Ovary (tissue), 9 donors: ENCODE measurements around the gene RABAC1. TPM values are rescaled to one million over a fixed set of nuclear protein-coding genes. Genes with fewer than 3 reads are reported as not detected.

Experiments used
- DNase-seq, 5 donors: peaks; one replicate each; pipeline ENCODE4 v3.0.0-alpha.2; 2019 to 2020
- H3K27ac ChIP-seq, 2 donors: fragments of 200-600 bp; one replicate each; pipeline versions ENCODE4 v1.5.1 to v1.8.0; 2019 to 2022
- H3K27me3 ChIP-seq: fragments of 200-600 bp; one replicate; pipeline ENCODE4 v1.8.0; 2022
- H3K36me3 ChIP-seq: fragments of 200-600 bp; sonication (generic); one replicate; pipeline ENCODE4 v1.5.1; 2019
- H3K4me1 ChIP-seq: one replicate; pipeline ENCODE4 v1.8.1; 2013; ENCODE audit warnings: mild to moderate bottlenecking, moderate library complexity; ENCODE audit not compliant: insufficient read depth
- H3K4me3 ChIP-seq: fragments of 200-600 bp; sonication (generic); one replicate; pipeline ENCODE4 v1.5.1; 2017
- H3K9me3 ChIP-seq, 2 donors: fragments of 200-600 bp in 1 of 2; sonication (generic) in 1 of 2; one replicate each; pipeline versions ENCODE4 v1.5.1 to v1.8.1; 2013 to 2019; ENCODE audit warnings: mild to moderate bottlenecking in 1 of 2, moderate library complexity in 1 of 2
- EP300 ChIP-seq: sonication (generic); formaldehyde crosslinking; IDR thresholded peaks from one replicate; pipeline ENCODE4 v1.6.1; 2017; ENCODE audit warnings: antibody characterized with exemption
- POLR2A ChIP-seq: fragments of 450-650 bp; IDR thresholded peaks from one replicate; pipeline ENCODE4 v1.6.1; 2017; ENCODE audit warnings: antibody characterized with exemption, mild to moderate bottlenecking, moderate library complexity
- WGBS, 3 donors: extraction: QIAGEN DNeasy Blood & Tissue Kit in 1 of 3; methylation state at CpG; one replicate each; pipeline versions ENCODE4 v1.1.5 to v1.1.7; 2013 to 2017; 5-methylcytosine and 5-hydroxymethylcytosine counted together
- intact Hi-C, 4 donors: fragments of 100-400 bp; cut with DNase I; formaldehyde crosslinking; loops; one replicate each; pipeline versions ENCODE4 v1.11.0 to v1.15.1; 2022 to 2023
- polyA plus RNA-seq, 2 donors: library from polyadenylated mRNA; stranded (reverse); fragments of 200-250 nt in 1 of 2; fragments of 350-450 nt in 1 of 2; fragmentation: Illumina TruSeq in 1 of 2; extraction: RNeasy Lipid Tissue Mini Kit (QIAGEN cat#74804) in 1 of 2; gene quantifications; one replicate each; pipeline ENCODE4 v1.2.3, GENCODE V29; 2013 to 2014
- total RNA-seq, 7 donors: library from RNA; depleted of rRNA in 2 of 7; stranded (reverse); fragments of >200 nt in 2 of 7; fragmentation: NEBNext Ultra II Directional in 3 of 7; extraction: Animal tissue kit (Norgen Biotek cat#: 25700) in 3 of 7; gene quantifications; one replicate each; pipeline versions ENCODE4 v1.1.0 to v1.2.4, GENCODE V29; 2016 to 2023
- TF ChIP-seq, protein P1 (sequence below), 3 donors: fragments of 450-650 bp in 2 of 3; fragments of 200-600 bp in 1 of 3; IDR thresholded peaks; one replicate each; pipeline versions ENCODE4 v1.5.1 to v1.8.0; 2016 to 2022; ENCODE audit warnings: antibody characterized with exemption in 3 of 3, mild to moderate bottlenecking in 1 of 3
- donor health status: DM: no; HTN: no; CAD: no; lungs with moderate emphysema.
- donor health status: DM: no; HTN: no; CAD: no.
- donor health status: Bipolar disorder and iron deficiency.
- donor health status: DM: yes; HTN: yes; CAD: no.
- donor health status: DM: no; HTN: no; CAD: no.
- donor health status: DM: yes; HTN: yes; CAD: no.

RABAC1 gene
- total and polyA plus RNA-seq, 9 donors, result 21.2 to 224 (median 147) TPM

DNA sequence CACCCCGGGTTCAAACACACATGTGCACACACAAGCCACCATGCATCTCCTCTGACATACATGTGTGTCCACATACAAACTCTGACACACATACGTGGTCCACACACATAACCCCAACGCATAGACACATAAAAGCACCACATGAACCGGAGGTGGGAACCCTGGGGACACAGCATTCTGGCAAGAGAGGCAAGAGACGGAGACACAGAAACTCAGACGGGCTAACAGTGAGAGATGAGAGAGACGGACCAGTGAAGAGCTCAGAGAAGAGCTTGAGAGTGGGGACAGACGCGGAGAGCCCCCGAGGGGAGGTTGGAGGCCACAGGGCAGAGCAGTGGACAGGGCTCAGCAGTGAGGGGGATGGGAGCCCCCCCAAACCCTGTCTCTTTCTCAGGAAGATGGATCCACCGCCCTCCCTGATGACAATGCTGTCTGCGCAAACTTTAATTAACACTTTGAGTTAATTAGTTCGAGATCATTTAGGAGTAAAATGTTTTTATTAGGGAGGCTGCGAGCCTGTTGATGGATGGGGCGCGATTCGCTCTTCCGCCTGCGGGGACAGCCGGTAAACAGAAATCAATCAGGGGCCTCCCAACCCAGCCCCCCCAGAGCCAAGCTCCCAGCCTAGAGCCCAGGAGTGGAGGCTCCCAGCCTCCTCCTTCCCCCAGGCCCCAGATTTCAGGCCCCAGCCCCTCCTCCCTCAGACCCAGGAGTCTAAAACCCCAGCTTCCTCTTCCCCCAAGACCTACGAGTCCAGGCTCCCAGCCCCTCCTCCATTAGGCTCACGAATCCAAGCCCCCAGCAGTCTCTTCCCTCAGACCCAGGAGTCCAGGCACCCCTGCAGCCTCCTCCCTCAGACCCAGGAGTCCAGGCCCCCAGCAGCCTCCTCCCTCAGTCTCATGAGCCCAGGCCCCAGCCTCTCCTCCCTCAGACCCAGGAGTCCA lies 21.3 kb downstream of the RABAC1 start:
- 36 to 42% (median 36%) methylated on average over 22 of the region's 22 CpGs for WGBS, 3 donors
- no peak for DNase-seq
- TF ChIP-seq POLR2A, result no peak
- TF ChIP-seq EP300, result no peak
- TF ChIP-seq, protein P1, sequence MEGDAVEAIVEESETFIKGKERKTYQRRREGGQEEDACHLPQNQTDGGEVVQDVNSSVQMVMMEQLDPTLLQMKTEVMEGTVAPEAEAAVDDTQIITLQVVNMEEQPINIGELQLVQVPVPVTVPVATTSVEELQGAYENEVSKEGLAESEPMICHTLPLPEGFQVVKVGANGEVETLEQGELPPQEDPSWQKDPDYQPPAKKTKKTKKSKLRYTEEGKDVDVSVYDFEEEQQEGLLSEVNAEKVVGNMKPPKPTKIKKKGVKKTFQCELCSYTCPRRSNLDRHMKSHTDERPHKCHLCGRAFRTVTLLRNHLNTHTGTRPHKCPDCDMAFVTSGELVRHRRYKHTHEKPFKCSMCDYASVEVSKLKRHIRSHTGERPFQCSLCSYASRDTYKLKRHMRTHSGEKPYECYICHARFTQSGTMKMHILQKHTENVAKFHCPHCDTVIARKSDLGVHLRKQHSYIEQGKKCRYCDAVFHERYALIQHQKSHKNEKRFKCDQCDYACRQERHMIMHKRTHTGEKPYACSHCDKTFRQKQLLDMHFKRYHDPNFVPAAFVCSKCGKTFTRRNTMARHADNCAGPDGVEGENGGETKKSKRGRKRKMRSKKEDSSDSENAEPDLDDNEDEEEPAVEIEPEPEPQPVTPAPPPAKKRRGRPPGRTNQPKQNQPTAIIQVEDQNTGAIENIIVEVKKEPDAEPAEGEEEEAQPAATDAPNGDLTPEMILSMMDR (IDR thresholded peaks at IDR 0.05), result no peak
- no peaks in the 10 kb centered on the region for H3K36me3 ChIP-seq
- H3K4me3 ChIP-seq, result no peak overlapping the region
- H3K27ac ChIP-seq, result no peak overlapping the region
- intact Hi-C loops, result no loop called here
- peaks cover 4% of the 10 kb centered on the region for H3K4me1 ChIP-seq
- H3K9me3 ChIP-seq, result no peaks in the 10 kb centered on the region
- H3K27me3 ChIP-seq, result no peaks in the 10 kb centered on the region

DNA sequence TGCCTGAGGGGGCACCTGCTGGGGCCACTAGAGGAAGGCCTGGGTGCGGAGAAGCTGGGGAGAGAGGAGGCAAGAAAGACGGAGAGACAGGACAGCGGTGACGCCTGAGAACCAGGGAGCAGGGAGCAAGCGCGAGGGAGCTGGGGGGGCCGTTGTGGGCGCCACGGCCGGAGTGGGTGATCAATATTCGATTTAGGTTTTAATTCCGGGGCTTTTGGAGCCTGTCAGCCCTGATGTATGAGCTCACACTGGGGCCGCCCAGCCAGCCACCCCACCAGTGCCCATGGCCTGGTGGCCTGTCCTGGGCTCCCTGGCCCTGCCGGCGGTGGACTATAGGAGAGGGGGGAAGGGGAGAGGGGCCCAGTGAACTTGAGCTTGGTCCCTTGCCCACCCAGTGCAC lies 22.2 kb downstream of the RABAC1 start:
- H3K4me3 ChIP-seq, result no peak overlapping the region
- no peak overlapping the region for H3K27ac ChIP-seq
- H3K9me3 ChIP-seq, result no peaks in the 10 kb centered on the region
- peaks cover 4% of the 10 kb centered on the region for H3K4me1 ChIP-seq
- H3K27me3 ChIP-seq, result no peaks in the 10 kb centered on the region
- 53 to 62% (median 54%) methylated on average over 15 of the region's 15 CpGs for WGBS, 3 donors
- intact Hi-C loops, result no loop called here
- TF ChIP-seq, protein P1 (IDR thresholded peaks at IDR 0.05), result no peak
- TF ChIP-seq EP300 (no peak), POLR2A (no peak)
- no peaks in the 10 kb centered on the region for H3K36me3 ChIP-seq
- no peak for DNase-seq

DNA sequence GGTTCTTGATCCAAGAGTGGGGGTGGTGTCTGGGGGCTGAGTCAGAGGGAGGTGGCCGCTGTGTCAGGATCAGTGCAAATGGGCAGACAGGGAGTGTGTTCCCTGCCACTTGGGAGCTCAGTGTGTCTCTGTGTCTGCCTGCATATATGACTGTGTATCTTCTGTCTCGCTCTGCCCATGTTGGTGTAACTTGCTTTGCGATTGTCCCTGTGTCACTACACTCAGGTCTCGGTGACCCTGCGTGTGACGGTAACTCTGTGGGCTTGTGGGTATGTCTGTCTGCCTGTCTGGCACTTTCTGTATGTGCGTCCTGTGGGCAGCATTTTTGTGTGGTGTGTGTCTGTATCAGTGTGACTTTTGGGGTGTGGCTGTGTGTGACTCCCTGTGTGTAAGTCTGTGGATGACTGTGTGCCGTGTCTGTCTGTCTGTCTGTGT lies 22.7 kb downstream of the RABAC1 start:
- WGBS, 3 donors, result 68 to 71% (median 70%) methylated on average over 8 of the region's 8 CpGs
- no peak overlapping the region for H3K4me3 ChIP-seq
- H3K27me3 ChIP-seq, result no peaks in the 10 kb centered on the region
- intact Hi-C loops, result no loop called here
- no peak overlapping the region for H3K27ac ChIP-seq
- no peaks in the 10 kb centered on the region for H3K9me3 ChIP-seq
- peaks cover 4% of the 10 kb centered on the region for H3K4me1 ChIP-seq
- H3K36me3 ChIP-seq, result no peaks in the 10 kb centered on the region
- DNase-seq, result no peak
- TF ChIP-seq, protein P1 (IDR thresholded peaks at IDR 0.05), result no peak
- TF ChIP-seq EP300, result no peak
- no peak for TF ChIP-seq POLR2A

DNA sequence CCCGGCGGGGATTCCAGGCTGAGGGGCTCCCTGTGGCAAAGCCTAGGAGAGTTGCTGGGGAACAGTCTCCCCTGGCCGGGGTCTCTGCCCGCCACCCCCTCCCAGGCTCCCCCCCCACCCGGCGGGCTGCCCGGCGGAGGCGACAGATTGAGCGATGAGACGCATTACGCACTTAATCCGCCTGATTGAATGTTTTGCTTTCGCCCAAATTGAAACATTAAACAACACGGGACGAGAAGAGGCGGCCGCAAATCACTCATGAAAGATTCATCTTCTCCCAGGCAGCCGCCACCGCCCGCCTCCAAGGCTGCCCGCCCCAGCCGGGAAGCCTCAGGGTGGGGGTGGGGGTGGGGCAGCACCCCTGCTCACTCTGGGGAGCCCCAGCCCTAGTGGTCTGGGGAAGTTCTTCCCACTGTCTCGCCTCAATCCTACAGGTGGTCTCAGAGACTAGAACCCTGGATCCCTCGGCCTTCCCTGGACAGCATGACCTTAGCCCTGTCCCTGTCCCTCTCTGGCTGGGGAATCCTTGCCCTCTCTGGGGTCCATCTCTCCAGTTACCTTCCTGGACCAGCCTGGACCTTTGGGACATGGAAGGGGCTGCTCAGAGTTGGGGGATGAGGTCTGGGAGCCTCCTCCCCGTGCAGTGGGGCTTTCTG lies 23.2 kb downstream of the RABAC1 start:
- no peaks in the 10 kb centered on the region for H3K27me3 ChIP-seq

More for the DNA sequence above, 23.2 kb downstream of the RABAC1 start:
- Histone ChIP-seq H3K4me1 (peaks cover 2% of the 10 kb centered on the region), H3K27ac (no peak overlapping the region), H3K9me3 (no peaks in the 10 kb centered on the region), H3K4me3 (no peak overlapping the region), H3K36me3 (no peaks in the 10 kb centered on the region)
- TF ChIP-seq, protein P1 (IDR thresholded peaks at IDR 0.05), result no peak
- no peak for TF ChIP-seq EP300
- no peak for TF ChIP-seq POLR2A
- no peak for DNase-seq
- WGBS, 3 donors, result 8 to 13% (median 11%) methylated on average over 25 to 26 of the region's 26 CpGs
- intact Hi-C loops, result no loop called here
